ENCODE data around the gene TEX26. TPM values are rescaled to one million over a fixed set of nuclear protein-coding genes. Genes with fewer than 3 reads are reported as not detected.

Gene TEX26
- total RNA-seq, 4 donors from 2014 or later, result not detected

DNA sequence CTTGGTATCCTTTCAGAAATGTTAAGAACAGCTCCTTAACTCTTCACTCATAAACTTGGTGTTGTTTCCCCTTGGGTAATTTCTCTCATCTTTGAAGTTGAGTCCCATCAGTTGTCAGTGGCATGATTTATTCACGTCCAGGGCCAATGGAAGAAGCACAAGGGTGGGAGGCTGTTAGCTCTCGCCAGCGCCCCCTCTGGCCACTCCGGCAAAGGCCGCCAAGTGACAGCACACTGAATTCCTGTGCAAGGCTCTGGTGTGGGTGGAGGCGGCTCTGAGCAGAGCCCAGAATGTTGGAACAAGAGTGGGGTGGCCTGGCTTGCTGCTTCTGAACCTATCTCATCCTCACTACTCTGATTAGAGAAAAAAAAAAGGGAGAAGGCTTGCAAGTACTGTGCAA, 39.5 kb upstream of the TEX26 start:
- DNase-seq (peak in 1 of 2 donors; percentile 78), ATAC-seq (peak in 1 of 2 donors; percentile 65)
- Histone ChIP-seq H3K4me3 (no peak overlapping the region), H3K4me1 (no peaks in the 10 kb centered on the region), H3K9me3 (no peaks in the 10 kb centered on the region), H3K36me3 (no peaks in the 10 kb centered on the region), H3K27me3 (no peaks in the 10 kb centered on the region), H3K27ac (no peak overlapping the region)
- in situ Hi-C loops (cut with MboI; ENCODE audit: low sequenced_read_pairs in 4 of 4), result no loop called here
- intact Hi-C loops (cut with DNase I; ENCODE audit: low total_unique reads), result no loop called here
- TF ChIP-seq, protein P1, sequence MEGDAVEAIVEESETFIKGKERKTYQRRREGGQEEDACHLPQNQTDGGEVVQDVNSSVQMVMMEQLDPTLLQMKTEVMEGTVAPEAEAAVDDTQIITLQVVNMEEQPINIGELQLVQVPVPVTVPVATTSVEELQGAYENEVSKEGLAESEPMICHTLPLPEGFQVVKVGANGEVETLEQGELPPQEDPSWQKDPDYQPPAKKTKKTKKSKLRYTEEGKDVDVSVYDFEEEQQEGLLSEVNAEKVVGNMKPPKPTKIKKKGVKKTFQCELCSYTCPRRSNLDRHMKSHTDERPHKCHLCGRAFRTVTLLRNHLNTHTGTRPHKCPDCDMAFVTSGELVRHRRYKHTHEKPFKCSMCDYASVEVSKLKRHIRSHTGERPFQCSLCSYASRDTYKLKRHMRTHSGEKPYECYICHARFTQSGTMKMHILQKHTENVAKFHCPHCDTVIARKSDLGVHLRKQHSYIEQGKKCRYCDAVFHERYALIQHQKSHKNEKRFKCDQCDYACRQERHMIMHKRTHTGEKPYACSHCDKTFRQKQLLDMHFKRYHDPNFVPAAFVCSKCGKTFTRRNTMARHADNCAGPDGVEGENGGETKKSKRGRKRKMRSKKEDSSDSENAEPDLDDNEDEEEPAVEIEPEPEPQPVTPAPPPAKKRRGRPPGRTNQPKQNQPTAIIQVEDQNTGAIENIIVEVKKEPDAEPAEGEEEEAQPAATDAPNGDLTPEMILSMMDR (IDR thresholded peaks at IDR 0.05 in 4 of 5, conservative IDR thresholded peaks at IDR 0.05 in 1 of 5), result no peak
- TF ChIP-seq POLR2A (IDR thresholded peaks at IDR 0.05), result no peak

DNA sequence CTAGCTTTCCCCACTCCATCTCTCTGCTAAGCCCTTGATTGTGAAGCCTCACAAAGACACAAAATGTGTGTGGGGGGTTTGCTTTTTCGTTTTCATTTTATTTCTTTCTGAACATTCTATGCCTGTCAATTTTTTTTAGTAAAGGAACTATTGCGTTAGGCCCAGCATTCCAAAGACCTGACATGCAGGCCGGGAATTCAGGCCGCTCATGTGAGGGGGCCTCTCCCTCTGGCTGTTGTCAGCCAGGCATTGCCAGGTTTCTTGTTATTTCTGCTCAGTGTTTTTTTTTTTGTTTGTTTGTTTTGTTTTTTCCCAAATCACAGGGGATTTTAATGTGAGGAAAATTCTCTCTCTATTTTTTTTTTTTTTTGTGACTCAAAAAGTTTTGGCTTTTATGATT, 36.7 kb upstream of the TEX26 start:
- Histone ChIP-seq H3K4me3 (no peak overlapping the region), H3K27ac (peak overlapping the region; percentile 46 to 67 (median 62)), H3K36me3 (no peaks in the 10 kb centered on the region), H3K4me1 (no peaks in the 10 kb centered on the region), H3K9me3 (no peaks in the 10 kb centered on the region), H3K27me3 (no peaks in the 10 kb centered on the region)
- in situ Hi-C loops (cut with MboI; ENCODE audit: low sequenced_read_pairs in 4 of 4) (no loop called here), intact Hi-C loops (cut with DNase I; ENCODE audit: low total_unique reads) (no loop called here)
- TF ChIP-seq, protein P1 (IDR thresholded peaks at IDR 0.05 in 4 of 5, conservative IDR thresholded peaks at IDR 0.05 in 1 of 5), result no peak
- TF ChIP-seq POLR2A (IDR thresholded peaks at IDR 0.05), result no peak
- DNase-seq, result peak; percentile 52 to 76
- ATAC-seq, result peak; percentile 67 to 73

DNA sequence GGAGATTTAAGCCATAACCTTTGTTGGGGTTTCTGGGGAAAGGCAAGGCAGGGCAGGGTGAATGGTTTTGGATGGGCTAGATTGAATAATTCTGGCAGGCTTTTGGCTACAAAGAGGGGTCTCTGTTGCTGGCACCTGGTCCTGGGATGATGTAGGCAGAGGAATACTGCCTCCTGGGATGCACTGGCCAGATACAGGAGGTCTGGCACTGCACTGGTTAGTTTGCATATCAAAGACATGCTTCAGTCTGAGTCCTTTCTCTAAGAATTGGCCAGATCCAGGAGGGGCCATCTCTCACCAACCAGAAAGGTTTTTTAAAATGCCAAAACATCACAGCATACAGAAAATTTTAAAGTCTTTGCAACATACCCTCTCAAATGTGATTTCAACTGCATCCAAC, 34.4 kb upstream of the TEX26 start:
- Histone ChIP-seq H3K4me1 (no peaks in the 10 kb centered on the region), H3K27ac (peak overlapping the region in 3 of 4 donors; percentile 3 to 68 (median 56)), H3K27me3 (peaks cover 0 to 3% (median 0%) of the 10 kb centered on the region in 3 donors), H3K36me3 (no peaks in the 10 kb centered on the region), H3K9me3 (no peaks in the 10 kb centered on the region), H3K4me3 (no peak overlapping the region)
- intact Hi-C loops (cut with DNase I; ENCODE audit: low total_unique reads), result no loop called here
- TF ChIP-seq POLR2A (IDR thresholded peaks at IDR 0.05), result no peak
- TF ChIP-seq, protein P1 (IDR thresholded peaks at IDR 0.05 in 4 of 5, conservative IDR thresholded peaks at IDR 0.05 in 1 of 5), result no peak
- ATAC-seq (no peak), DNase-seq (no peak)
- in situ Hi-C loops (cut with MboI; ENCODE audit: low sequenced_read_pairs in 4 of 4), result no loop called here

DNA sequence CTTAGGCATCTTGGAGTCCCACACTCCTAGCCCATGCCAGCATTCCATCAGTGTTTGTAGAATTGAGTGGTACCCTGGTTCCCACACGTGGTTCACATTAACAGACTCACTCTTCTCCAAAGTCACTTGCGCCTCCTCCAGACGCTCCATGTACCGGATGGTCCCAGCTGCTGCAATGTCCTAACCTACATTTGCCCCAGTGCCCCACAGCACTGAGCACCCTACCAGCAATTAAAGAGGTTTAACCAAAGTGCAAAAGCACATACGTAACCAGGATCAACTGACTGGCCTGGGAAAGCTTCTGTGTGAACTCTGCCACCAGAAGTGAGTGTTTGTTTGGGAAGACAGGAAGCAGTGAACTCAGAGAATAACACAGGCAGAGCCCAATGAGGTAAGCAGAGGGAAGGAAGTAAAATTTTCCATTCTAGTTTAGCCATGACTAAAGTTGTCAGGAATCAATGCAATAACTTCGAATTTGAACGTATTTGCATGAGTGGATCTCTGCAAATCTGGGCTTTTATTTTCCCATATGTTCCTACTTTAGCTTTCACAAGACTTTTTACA, 33.7 kb upstream of the TEX26 start:
- ATAC-seq (peak; percentile 57 to 63), DNase-seq (peak in 1 of 2 donors; percentile 33)
- peak overlapping the region; percentile 3 to 68 (median 37) for H3K27ac ChIP-seq
- TF ChIP-seq, protein P1 (IDR thresholded peaks at IDR 0.05 in 4 of 5, conservative IDR thresholded peaks at IDR 0.05 in 1 of 5), result no peak
- TF ChIP-seq POLR2A (IDR thresholded peaks at IDR 0.05), result peak in 1 of 2 donors; percentile 12
- H3K4me3 ChIP-seq, result no peak overlapping the region
- no peaks in the 10 kb centered on the region for H3K9me3 ChIP-seq
- intact Hi-C loops (cut with DNase I; ENCODE audit: low total_unique reads) (no loop called here), in situ Hi-C loops (cut with MboI; ENCODE audit: low sequenced_read_pairs in 4 of 4) (no loop called here)
- no peaks in the 10 kb centered on the region for H3K36me3 ChIP-seq
- no peaks in the 10 kb centered on the region for H3K4me1 ChIP-seq
- H3K27me3 ChIP-seq, result peaks cover 0 to 8% (median under 1%) of the 10 kb centered on the region in 3 donors

DNA sequence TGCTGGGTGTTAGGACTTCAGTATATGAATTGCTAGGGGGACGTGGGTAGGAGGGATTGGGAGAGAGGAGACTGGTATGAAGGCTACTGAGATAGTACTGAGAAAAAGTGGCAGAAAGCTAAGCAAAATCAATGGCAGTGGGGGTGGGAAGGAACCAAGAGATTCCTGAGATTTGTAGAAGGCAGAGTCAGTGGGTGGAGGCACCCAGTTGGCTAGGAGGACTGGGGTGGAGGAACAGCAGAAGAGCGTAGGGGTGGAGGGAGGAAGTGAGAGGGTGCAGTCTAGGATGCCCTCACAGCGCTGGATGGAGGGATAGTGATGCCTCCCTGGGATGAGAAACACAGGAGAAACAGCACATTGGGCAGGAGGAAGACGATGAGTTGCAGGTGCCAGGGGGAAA, 32.0 kb upstream of the TEX26 start:
- no peak for DNase-seq
- TF ChIP-seq, protein P1 (IDR thresholded peaks at IDR 0.05 in 4 of 5, conservative IDR thresholded peaks at IDR 0.05 in 1 of 5), result no peak
- TF ChIP-seq POLR2A (IDR thresholded peaks at IDR 0.05), result no peak
- Histone ChIP-seq H3K4me3 (no peak overlapping the region), H3K36me3 (no peaks in the 10 kb centered on the region), H3K4me1 (peaks cover 0 to 3% of the 10 kb centered on the region in 2 donors), H3K27me3 (peaks cover 6 to 16% (median 12%) of the 10 kb centered on the region in 3 donors), H3K27ac (no peak overlapping the region), H3K9me3 (no peaks in the 10 kb centered on the region)
- in situ Hi-C loops (cut with MboI; ENCODE audit: low sequenced_read_pairs in 4 of 4), result no loop called here
- intact Hi-C loops (cut with DNase I; ENCODE audit: low total_unique reads), result no loop called here
- no peak for ATAC-seq
